Measurements from ENCODE around the gene PRKN.

PRKN gene

GRCh38 chr6:162653808-162654207 is 73.8 kb downstream of the PRKN start:
- TF ChIP-seq CTCF (IDR thresholded peaks at IDR 0.05; ENCODE audit: extremely low read depth, insufficient read depth, missing control alignments), result no peak
- no peak for DNase-seq (ENCODE audit: low spot score)
- in situ Hi-C loops (cut with MboI; ENCODE audit: low pct_unique_long_range_greater_than_20kb, low sequenced_read_pairs, unreplicated experiment), result no loop called here

- in situ Hi-C loops (cut with MboI; ENCODE audit: low pct_unique_long_range_greater_than_20kb, low sequenced_read_pairs, unreplicated experiment), result no loop called here
- no peak for TF ChIP-seq CTCF (IDR thresholded peaks at IDR 0.05; ENCODE audit: extremely low read depth, insufficient read depth, missing control alignments)
- no peak for DNase-seq (ENCODE audit: low spot score)
Observed at GRCh38 chr6:162651505-162651904, 76.1 kb downstream of the PRKN start.

- TF ChIP-seq CTCF (IDR thresholded peaks at IDR 0.05; ENCODE audit: extremely low read depth, insufficient read depth, missing control alignments), result no peak
- in situ Hi-C loops (cut with MboI; ENCODE audit: low pct_unique_long_range_greater_than_20kb, low sequenced_read_pairs, unreplicated experiment), result no loop called here
Observed at GRCh38 chr6:162649271-162649670, 78.3 kb downstream of the PRKN start.

GRCh38 chr6:162644153-162644552 is 83.4 kb downstream of the PRKN start:
- no peak for DNase-seq (ENCODE audit: low spot score)

More at GRCh38 chr6:162649271-162649670, 78.3 kb downstream of the PRKN start:
- DNase-seq (ENCODE audit: low spot score), result no peak

GRCh38 chr6:162640756-162641155 is 86.8 kb downstream of the PRKN start:
- in situ Hi-C loops (cut with MboI; ENCODE audit: low pct_unique_long_range_greater_than_20kb, low sequenced_read_pairs, unreplicated experiment), result no loop called here
- DNase-seq (ENCODE audit: low spot score), result no peak
- TF ChIP-seq CTCF (IDR thresholded peaks at IDR 0.05; ENCODE audit: extremely low read depth, insufficient read depth, missing control alignments), result no peak

More at GRCh38 chr6:162644153-162644552, 83.4 kb downstream of the PRKN start:
- no peak for TF ChIP-seq CTCF (IDR thresholded peaks at IDR 0.05; ENCODE audit: extremely low read depth, insufficient read depth, missing control alignments)
- in situ Hi-C loops (cut with MboI; ENCODE audit: low pct_unique_long_range_greater_than_20kb, low sequenced_read_pairs, unreplicated experiment), result no loop called here

GRCh38 chr6:162639951-162640350 is 87.6 kb downstream of the PRKN start:
- in situ Hi-C loops (cut with MboI; ENCODE audit: low pct_unique_long_range_greater_than_20kb, low sequenced_read_pairs, unreplicated experiment), result no loop called here
- TF ChIP-seq CTCF (IDR thresholded peaks at IDR 0.05; ENCODE audit: extremely low read depth, insufficient read depth, missing control alignments), result no peak
- no peak for DNase-seq (ENCODE audit: low spot score)
